ACC112 (cell line): ENCODE results near the gene STK35.
"Not testable (repeated sequence)": the region's sequence is repeated elsewhere in the genome, so short reads cannot be mapped to it uniquely, and the experiment has no call there.

Experiments used
- H2AFZ ChIP-seq: fragments of 200-600 bp; sonication (generic); one replicate; pipeline ENCODE4 v1.6.0; 2017; ENCODE audit warnings: antibody characterized with exemption, low read length; ENCODE audit not compliant: unreplicated experiment
- H3K27ac ChIP-seq: fragments of 200-600 bp; sonication (generic); 2 replicates; pipeline ENCODE4 v1.5.1; 2014; ENCODE audit warnings: low read depth, mild to moderate bottlenecking, antibody characterized with exemption, low read length, moderate library complexity
- H3K27me3 ChIP-seq: fragments of 200-600 bp; sonication (generic); 2 replicates; pipeline ENCODE4 v1.6.1; 2014; ENCODE audit warnings: mild to moderate bottlenecking, antibody characterized with exemption, low read length, moderate library complexity, mixed read lengths; ENCODE audit not compliant: insufficient read depth
- H3K36me3 ChIP-seq: fragments of 200-600 bp; sonication (generic); 2 replicates; pipeline ENCODE4 v1.6.1; 2016; ENCODE audit warnings: mild to moderate bottlenecking, antibody characterized with exemption, low read length, moderate library complexity, mixed read lengths; ENCODE audit not compliant: insufficient read depth
- H3K4me1 ChIP-seq: fragments of 200-600 bp; sonication (generic); one replicate; pipeline ENCODE4 v1.6.1; 2016; ENCODE audit warnings: low read length, mixed read lengths; ENCODE audit not compliant: insufficient read depth, unreplicated experiment, control insufficient read depth
- H3K4me3 ChIP-seq: fragments of 200-600 bp; sonication (generic); 2 replicates; pipeline ENCODE4 v1.5.1; 2014; ENCODE audit warnings: mild to moderate bottlenecking, low read depth, low read length
- H3K79me2 ChIP-seq: fragments of 200-600 bp; sonication (generic); one replicate; pipeline ENCODE4 v1.6.0; 2016; ENCODE audit warnings: low read length; ENCODE audit not compliant: control insufficient read depth, unreplicated experiment, insufficient read depth

The STK35 gene

GRCh38 chr20:2184933-2185332, 83.3 kb downstream of the STK35 start:
- not testable (repeated sequence) for H3K36me3 ChIP-seq, H2AFZ ChIP-seq, H3K79me2 ChIP-seq, H3K4me1 ChIP-seq, H3K4me3 ChIP-seq, H3K27ac ChIP-seq
- H3K27me3 ChIP-seq = peaks cover 65% of the 10 kb centered on the region

GRCh38 chr20:2195614-2196013, 94.0 kb downstream of the STK35 start:
- Histone ChIP-seq H3K27me3 (peaks cover 31% of the 10 kb centered on the region), H2AFZ (no peak overlapping the region), H3K36me3 (no peaks in the 10 kb centered on the region), H3K4me1 (no peaks in the 10 kb centered on the region), H3K4me3 (no peak overlapping the region), H3K27ac (no peak overlapping the region), H3K79me2 (no peaks in the 10 kb centered on the region)

- no peak overlapping the region for H3K4me3 ChIP-seq
- no peaks in the 10 kb centered on the region for H3K36me3 ChIP-seq
- H3K27me3 ChIP-seq = peaks cover 20% of the 10 kb centered on the region
- no peaks in the 10 kb centered on the region for H3K4me1 ChIP-seq
- no peak overlapping the region for H3K27ac ChIP-seq
- no peak overlapping the region for H2AFZ ChIP-seq
- H3K79me2 ChIP-seq = no peaks in the 10 kb centered on the region
These were observed 95.5 kb downstream of the STK35 start for GRCh38 chr20:2197166-2197565.
